Peyer's patch (tissue), 4 donors: Measurements from ENCODE around the gene FCER1G.

ENCODE experiments used
- POLR2A ChIP-seq, 2 donors: fragments of 450-650 bp; IDR thresholded peaks; one replicate each; pipeline ENCODE4 v1.5.1; 2017; ENCODE audit warnings: antibody characterized with exemption in 2 of 2, mild to moderate bottlenecking in 2 of 2, moderate library complexity in 2 of 2
- TF ChIP-seq, protein P1 (sequence below), 6 experiments: fragments of 450-650 bp in 4 of 6; fragments of 200-600 bp in 2 of 6; sonication (generic) in 1 of 6; IDR thresholded peaks; one replicate each; pipeline ENCODE4 v1.5.1; 2017 to 2019; ENCODE audit warnings: antibody characterized with exemption in 6 of 6, mild to moderate bottlenecking in 3 of 6, moderate library complexity in 1 of 6

- TF ChIP-seq, protein P1, sequence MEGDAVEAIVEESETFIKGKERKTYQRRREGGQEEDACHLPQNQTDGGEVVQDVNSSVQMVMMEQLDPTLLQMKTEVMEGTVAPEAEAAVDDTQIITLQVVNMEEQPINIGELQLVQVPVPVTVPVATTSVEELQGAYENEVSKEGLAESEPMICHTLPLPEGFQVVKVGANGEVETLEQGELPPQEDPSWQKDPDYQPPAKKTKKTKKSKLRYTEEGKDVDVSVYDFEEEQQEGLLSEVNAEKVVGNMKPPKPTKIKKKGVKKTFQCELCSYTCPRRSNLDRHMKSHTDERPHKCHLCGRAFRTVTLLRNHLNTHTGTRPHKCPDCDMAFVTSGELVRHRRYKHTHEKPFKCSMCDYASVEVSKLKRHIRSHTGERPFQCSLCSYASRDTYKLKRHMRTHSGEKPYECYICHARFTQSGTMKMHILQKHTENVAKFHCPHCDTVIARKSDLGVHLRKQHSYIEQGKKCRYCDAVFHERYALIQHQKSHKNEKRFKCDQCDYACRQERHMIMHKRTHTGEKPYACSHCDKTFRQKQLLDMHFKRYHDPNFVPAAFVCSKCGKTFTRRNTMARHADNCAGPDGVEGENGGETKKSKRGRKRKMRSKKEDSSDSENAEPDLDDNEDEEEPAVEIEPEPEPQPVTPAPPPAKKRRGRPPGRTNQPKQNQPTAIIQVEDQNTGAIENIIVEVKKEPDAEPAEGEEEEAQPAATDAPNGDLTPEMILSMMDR (IDR thresholded peaks at IDR 0.05): no peak
- no peak for TF ChIP-seq POLR2A (IDR thresholded peaks at IDR 0.05)
Observed at GRCh38 chr1:161200992-161201835, 13.9 kb upstream of the FCER1G start.
